OCI-LY7 (cell line): ENCODE measurements around the gene EDAR.

Experiments used
- CTCF ChIP-seq: fragments of 200-600 bp; sonication (generic); conservative IDR thresholded peaks from 2 replicates; pipeline ENCODE4 v1.5.1; 2014; ENCODE audit warnings: mild to moderate bottlenecking, antibody characterized with exemption, low read length, moderate library complexity, mixed read lengths
- EZH2phosphoT487 ChIP-seq: fragments of 200-600 bp; sonication (generic); IDR thresholded peaks from 2 replicates; pipeline ENCODE4 v1.6.1; 2018; ENCODE audit warnings: low read depth, borderline replicate concordance, mild to moderate bottlenecking, mixed run types, antibody characterized with exemption, low read length, moderate library complexity, mixed read lengths

DNA sequence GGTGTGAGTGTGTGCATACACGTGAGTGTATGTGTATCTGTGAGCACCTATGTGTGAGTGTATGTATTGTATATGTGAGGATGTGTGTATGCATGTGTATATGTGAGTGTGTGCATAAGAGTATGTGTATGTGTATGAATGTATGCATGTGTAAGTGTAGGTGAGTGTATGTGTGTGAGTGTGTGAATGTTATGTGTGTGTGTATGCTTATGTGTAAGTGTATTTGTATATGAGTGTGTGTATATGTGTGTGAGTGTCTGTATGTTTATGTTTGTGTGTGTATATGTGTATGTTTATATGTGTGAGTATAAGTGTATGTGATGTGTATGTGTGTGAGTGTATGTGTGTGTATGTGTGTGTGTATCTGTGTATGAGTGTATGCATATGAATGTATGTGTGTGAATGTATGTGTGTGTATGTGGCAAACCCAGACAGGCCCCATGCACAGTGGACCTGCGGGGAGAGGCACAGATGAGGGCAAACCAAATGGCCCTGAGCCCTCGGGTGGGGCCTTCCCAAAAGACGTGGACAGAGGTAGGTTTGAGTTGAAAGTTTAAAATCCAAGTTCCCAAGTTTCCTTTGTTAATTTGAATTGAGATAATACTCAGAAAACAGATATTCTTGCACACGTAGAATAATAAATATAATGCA lies 51.5 kb downstream of the EDAR start:
- no peak for TF ChIP-seq CTCF
- no peak for TF ChIP-seq EZH2phosphoT487
